WERI-Rb-1 (cell line): Measurements from ENCODE around the gene PSME3.

Experiments used
- DNase-seq: peaks from one replicate; pipeline ENCODE4 v3.0.0-alpha.2; 2020
- H3K27ac ChIP-seq: fragments of 250-450 bp; sonication (Bioruptor Pico); 2 replicates; pipeline ENCODE4 v1.5.1; 2020; ENCODE audit warnings: mild to moderate bottlenecking, moderate library complexity
- H3K27me3 ChIP-seq: fragments of 250-450 bp; sonication (Bioruptor Pico); 2 replicates; pipeline ENCODE4 v1.5.1; 2021; ENCODE audit warnings: mild to moderate bottlenecking, low read depth, moderate library complexity; ENCODE audit not compliant: insufficient read depth, severe bottlenecking
- H3K36me3 ChIP-seq: fragments of 250-450 bp; sonication (Bioruptor Pico); 2 replicates; pipeline ENCODE4 v1.5.1; 2020; ENCODE audit warnings: mild to moderate bottlenecking, moderate library complexity
- H3K4me3 ChIP-seq: 2 replicates; pipeline ENCODE4 v1.5.1; 2011; ENCODE audit warnings: low read depth, mild to moderate bottlenecking, control low read depth, low read length
- H3K9me3 ChIP-seq: fragments of 250-450 bp; sonication (Bioruptor Pico); 2 replicates; pipeline ENCODE4 v1.5.1; 2021; ENCODE audit warnings: mild to moderate bottlenecking, moderate library complexity; ENCODE audit not compliant: severe bottlenecking
- TF ChIP-seq, protein P1 (sequence below): IDR thresholded peaks from 2 replicates; pipeline ENCODE4 v1.5.1; 2011; ENCODE audit warnings: low read depth, mild to moderate bottlenecking, control low read depth, inconsistent platforms, low read length

Gene PSME3

DNA sequence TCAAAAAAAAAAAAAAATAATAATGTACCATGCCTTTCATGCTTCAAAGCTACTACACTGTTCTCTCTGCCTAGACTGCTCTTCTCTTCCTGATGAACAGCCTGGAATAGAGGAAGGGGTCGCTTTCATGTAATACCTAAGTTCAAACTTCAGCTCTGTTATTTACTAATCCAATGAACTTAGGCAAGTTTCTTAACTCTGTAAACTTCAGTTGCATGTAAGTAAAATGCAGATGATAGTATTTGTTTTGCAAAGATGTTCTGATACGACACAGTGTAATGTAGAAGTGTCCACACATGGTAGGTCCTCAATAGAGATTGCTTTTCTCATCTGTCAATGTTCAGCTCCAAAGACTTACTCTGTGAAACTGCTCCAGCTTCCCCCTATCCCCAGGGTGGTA, 41.2 kb upstream of the PSME3 start:
- no peaks in the 10 kb centered on the region for H3K9me3 ChIP-seq
- TF ChIP-seq, protein P1, sequence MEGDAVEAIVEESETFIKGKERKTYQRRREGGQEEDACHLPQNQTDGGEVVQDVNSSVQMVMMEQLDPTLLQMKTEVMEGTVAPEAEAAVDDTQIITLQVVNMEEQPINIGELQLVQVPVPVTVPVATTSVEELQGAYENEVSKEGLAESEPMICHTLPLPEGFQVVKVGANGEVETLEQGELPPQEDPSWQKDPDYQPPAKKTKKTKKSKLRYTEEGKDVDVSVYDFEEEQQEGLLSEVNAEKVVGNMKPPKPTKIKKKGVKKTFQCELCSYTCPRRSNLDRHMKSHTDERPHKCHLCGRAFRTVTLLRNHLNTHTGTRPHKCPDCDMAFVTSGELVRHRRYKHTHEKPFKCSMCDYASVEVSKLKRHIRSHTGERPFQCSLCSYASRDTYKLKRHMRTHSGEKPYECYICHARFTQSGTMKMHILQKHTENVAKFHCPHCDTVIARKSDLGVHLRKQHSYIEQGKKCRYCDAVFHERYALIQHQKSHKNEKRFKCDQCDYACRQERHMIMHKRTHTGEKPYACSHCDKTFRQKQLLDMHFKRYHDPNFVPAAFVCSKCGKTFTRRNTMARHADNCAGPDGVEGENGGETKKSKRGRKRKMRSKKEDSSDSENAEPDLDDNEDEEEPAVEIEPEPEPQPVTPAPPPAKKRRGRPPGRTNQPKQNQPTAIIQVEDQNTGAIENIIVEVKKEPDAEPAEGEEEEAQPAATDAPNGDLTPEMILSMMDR: no peak
- no peak overlapping the region for H3K27ac ChIP-seq
- no peak overlapping the region for H3K4me3 ChIP-seq
- DNase-seq: no peak
- no peaks in the 10 kb centered on the region for H3K27me3 ChIP-seq
- H3K36me3 ChIP-seq: peaks cover 9% of the 10 kb centered on the region

- no peaks in the 10 kb centered on the region for H3K9me3 ChIP-seq
- no peaks in the 10 kb centered on the region for H3K27me3 ChIP-seq
- no peak for DNase-seq
- H3K4me3 ChIP-seq: no peak overlapping the region
- TF ChIP-seq, protein P1: no peak
- peaks cover 15% of the 10 kb centered on the region for H3K36me3 ChIP-seq
- no peak overlapping the region for H3K27ac ChIP-seq
Measured at GRCh38 chr17:42792545-42792944, 40.7 kb upstream of the PSME3 start.

DNA sequence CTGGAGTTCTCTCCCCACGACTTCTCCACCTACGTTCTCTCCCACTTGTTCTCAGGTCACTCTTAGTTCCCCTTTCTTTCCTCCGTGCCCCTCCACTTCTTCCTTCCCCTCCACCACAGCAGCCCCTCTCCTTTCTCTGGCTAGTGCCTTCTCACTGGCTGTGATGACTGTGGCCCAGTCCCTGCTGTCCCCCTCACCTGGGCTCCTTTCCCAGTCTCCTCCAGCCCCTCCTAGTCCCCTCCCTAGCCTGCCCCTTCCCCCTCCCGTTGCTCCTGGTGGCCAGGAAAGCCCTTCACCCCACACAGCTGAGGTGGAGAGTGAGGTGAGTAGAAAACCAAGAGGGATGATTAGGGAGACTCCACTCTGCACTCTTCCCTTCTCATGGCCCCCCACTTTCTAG, 38.1 kb upstream of the PSME3 start:
- H3K9me3 ChIP-seq: peaks cover 8% of the 10 kb centered on the region
- TF ChIP-seq, protein P1: no peak
- DNase-seq: no peak
- H3K27ac ChIP-seq: no peak overlapping the region
- peaks cover 18% of the 10 kb centered on the region for H3K36me3 ChIP-seq
- no peak overlapping the region for H3K4me3 ChIP-seq
- no peaks in the 10 kb centered on the region for H3K27me3 ChIP-seq

DNA sequence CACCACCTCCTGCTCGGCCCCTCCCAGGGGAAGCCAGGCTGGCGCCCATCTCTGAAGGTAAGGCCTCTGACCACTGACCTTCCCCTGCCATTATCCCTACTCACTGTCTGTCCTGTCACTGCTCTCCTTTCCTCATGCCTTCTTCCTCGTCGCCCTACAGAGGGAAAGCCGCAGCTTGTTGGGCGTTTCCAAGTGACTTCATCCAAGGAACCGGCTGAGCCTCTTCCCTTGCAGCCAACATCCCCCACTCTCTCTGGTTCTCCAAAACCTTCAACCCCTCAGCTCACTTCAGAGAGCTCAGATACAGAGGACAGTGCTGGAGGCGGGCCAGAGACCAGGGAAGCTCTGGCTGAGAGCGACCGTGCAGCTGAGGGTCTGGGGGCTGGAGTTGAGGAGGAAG, 37.7 kb upstream of the PSME3 start:
- Histone ChIP-seq H3K9me3 (peaks cover 8% of the 10 kb centered on the region), H3K27ac (no peak overlapping the region), H3K36me3 (peaks cover 18% of the 10 kb centered on the region), H3K27me3 (no peaks in the 10 kb centered on the region), H3K4me3 (no peak overlapping the region)
- TF ChIP-seq, protein P1: no peak
- no peak for DNase-seq

- no peak overlapping the region for H3K4me3 ChIP-seq
- TF ChIP-seq, protein P1: no peak
- H3K27ac ChIP-seq: no peak overlapping the region
- no peaks in the 10 kb centered on the region for H3K27me3 ChIP-seq
- no peak for DNase-seq
- H3K36me3 ChIP-seq: peaks cover 18% of the 10 kb centered on the region
- peaks cover 8% of the 10 kb centered on the region for H3K9me3 ChIP-seq
Measured at GRCh38 chr17:42796066-42796758, 37.0 kb upstream of the PSME3 start.
